Measurements from ENCODE around the gene COG7.

Gene COG7

DNA sequence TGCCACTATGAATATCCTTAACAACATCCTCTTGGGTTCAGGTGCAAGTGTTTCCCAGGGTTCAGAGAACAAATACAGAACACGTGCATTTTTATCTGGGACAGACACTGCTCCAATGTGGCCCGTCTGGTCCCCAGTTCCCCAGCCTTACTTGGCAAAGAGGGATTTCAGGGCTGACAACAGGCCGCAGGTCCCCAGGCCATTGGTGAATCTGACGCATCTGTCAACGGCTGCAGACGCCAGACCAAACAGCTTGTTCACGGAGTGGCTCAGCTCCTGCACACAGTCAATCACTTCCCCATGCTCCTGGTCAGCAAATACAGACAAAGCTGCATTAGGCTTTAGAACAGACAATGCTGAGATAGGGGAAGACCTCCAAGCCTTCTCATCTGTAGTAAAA lies 36.2 kb downstream of the COG7 start (continued):
- TF ChIP-seq, protein P1, sequence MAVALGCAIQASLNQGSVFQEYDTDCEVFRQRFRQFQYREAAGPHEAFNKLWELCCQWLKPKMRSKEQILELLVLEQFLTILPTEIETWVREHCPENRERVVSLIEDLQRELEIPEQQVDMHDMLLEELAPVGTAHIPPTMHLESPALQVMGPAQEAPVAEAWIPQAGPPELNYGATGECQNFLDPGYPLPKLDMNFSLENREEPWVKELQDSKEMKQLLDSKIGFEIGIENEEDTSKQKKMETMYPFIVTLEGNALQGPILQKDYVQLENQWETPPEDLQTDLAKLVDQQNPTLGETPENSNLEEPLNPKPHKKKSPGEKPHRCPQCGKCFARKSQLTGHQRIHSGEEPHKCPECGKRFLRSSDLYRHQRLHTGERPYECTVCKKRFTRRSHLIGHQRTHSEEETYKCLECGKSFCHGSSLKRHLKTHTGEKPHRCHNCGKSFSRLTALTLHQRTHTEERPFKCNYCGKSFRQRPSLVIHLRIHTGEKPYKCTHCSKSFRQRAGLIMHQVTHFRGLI (tag by site-specific recombination; IDR thresholded peaks at IDR 0.05): no peak
- TF ChIP-seq ZFP41 (tag by site-specific recombination; IDR thresholded peaks at IDR 0.05; ENCODE audit: borderline replicate concordance) (no peak), IKZF3 (tag by site-specific recombination; IDR thresholded peaks at IDR 0.05) (no peak), WT1 (tag by site-specific recombination; IDR thresholded peaks at IDR 0.05) (no peak), ZNF211 (tag by site-specific recombination; IDR thresholded peaks at IDR 0.05; ENCODE audit: low read depth) (no peak), ZNF664 (tag by site-specific recombination; IDR thresholded peaks at IDR 0.05) (no peak), EGR2 (tag by site-specific recombination; IDR thresholded peaks at IDR 0.05; ENCODE audit: low read depth) (no peak), KLF16 (tag by site-specific recombination; IDR thresholded peaks at IDR 0.05) (no peak), ZNF529 (tag by site-specific recombination; IDR thresholded peaks at IDR 0.05; ENCODE audit: insufficient replicate concordance) (no peak), ZNF184 (tag by site-specific recombination; IDR thresholded peaks at IDR 0.05) (no peak), ZNF341 (tag by site-specific recombination; IDR thresholded peaks at IDR 0.05; ENCODE audit: low read depth) (no peak), ZNF624 (tag by site-specific recombination; IDR thresholded peaks at IDR 0.05) (no peak), ZNF24 (tag by site-specific recombination; IDR thresholded peaks at IDR 0.05) (no peak)
- TF ChIP-seq, protein P2, sequence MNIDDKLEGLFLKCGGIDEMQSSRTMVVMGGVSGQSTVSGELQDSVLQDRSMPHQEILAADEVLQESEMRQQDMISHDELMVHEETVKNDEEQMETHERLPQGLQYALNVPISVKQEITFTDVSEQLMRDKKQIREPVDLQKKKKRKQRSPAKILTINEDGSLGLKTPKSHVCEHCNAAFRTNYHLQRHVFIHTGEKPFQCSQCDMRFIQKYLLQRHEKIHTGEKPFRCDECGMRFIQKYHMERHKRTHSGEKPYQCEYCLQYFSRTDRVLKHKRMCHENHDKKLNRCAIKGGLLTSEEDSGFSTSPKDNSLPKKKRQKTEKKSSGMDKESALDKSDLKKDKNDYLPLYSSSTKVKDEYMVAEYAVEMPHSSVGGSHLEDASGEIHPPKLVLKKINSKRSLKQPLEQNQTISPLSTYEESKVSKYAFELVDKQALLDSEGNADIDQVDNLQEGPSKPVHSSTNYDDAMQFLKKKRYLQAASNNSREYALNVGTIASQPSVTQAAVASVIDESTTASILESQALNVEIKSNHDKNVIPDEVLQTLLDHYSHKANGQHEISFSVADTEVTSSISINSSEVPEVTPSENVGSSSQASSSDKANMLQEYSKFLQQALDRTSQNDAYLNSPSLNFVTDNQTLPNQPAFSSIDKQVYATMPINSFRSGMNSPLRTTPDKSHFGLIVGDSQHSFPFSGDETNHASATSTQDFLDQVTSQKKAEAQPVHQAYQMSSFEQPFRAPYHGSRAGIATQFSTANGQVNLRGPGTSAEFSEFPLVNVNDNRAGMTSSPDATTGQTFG (tag by site-specific recombination; IDR thresholded peaks at IDR 0.05; ENCODE audit: borderline replicate concordance): no peak
- TF ChIP-seq, protein P3, sequence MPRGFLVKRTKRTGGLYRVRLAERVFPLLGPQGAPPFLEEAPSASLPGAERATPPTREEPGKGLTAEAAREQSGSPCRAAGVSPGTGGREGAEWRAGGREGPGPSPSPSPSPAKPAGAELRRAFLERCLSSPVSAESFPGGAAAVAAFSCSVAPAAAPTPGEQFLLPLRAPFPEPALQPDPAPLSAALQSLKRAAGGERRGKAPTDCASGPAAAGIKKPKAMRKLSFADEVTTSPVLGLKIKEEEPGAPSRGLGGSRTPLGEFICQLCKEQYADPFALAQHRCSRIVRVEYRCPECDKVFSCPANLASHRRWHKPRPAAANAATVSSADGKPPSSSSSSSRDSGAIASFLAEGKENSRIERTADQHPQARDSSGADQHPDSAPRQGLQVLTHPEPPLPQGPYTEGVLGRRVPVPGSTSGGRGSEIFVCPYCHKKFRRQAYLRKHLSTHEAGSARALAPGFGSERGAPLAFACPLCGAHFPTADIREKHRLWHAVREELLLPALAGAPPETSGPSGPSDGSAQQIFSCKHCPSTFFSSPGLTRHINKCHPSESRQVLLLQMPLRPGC (tag by site-specific recombination; IDR thresholded peaks at IDR 0.05): no peak
- TF ChIP-seq, protein P4, sequence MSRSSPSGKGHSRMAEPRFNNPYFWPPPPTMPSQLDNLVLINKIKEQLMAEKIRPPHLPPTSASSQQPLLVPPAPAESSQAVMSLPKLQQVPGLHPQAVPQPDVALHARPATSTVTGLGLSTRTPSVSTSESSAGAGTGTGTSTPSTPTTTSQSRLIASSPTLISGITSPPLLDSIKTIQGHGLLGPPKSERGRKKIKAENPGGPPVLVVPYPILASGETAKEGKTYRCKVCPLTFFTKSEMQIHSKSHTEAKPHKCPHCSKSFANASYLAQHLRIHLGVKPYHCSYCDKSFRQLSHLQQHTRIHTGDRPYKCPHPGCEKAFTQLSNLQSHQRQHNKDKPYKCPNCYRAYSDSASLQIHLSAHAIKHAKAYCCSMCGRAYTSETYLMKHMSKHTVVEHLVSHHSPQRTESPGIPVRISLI (tag by site-specific recombination; IDR thresholded peaks at IDR 0.05): no peak

DNA sequence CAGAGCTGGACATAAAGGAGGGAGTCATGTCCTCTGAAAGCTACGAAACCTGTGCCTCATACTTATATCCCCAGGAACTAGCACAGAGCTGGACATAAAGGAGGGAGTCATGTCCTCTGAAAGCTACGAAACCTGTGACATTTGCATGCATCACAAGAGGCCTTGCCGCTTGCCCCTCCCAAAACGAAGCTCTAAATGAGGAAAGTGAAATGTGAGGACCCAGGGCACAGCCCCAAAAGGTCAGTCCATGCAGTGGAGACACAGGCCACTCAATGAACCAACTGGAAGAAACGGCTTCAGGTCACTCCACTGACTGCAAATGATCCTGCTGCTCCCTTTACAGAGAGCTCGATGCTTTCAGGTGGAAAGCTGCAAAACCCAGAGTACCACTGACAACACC lies 38.3 kb downstream of the COG7 start:
- ChIA-PET CTCF (interaction anchor here (0.6 to 2.9 kb wide), 5 partner anchors 19 to 355 kb away, joined by 3 to 16 read pairs (median 3); no protein-coding TSS in a partner anchor), POLR2A (no interaction called here)
- H3K36me3 ChIP-seq (ENCODE audit: control insufficient read depth in 2 of 2, insufficient read depth in 1 of 2, low read length in 2 of 2): peaks cover 12 to 66% of the 10 kb centered on the region in 2 experiments; a peak in 2 of 3 replicates
- TF ChIP-seq, protein P2 (tag by site-specific recombination; IDR thresholded peaks at IDR 0.05; ENCODE audit: borderline replicate concordance): no peak
- TF ChIP-seq ZNF561 (tag by site-specific recombination; IDR thresholded peaks at IDR 0.05; ENCODE audit: borderline replicate concordance): no peak
- TF ChIP-seq OVOL3 (tag by site-specific recombination; IDR thresholded peaks at IDR 0.05): no peak
- TF ChIP-seq KLF7 (tag by site-specific recombination; IDR thresholded peaks at IDR 0.05; ENCODE audit: borderline replicate concordance): no peak
- TF ChIP-seq ZNF175 (tag by site-specific recombination; IDR thresholded peaks at IDR 0.05): no peak
- no peak for TF ChIP-seq ZNF23 (tag by site-specific recombination; IDR thresholded peaks at IDR 0.05; ENCODE audit: borderline replicate concordance)
- no peak for TF ChIP-seq ZNF391 (tag by site-specific recombination; IDR thresholded peaks at IDR 0.05; ENCODE audit: borderline replicate concordance, low read depth)
- TF ChIP-seq, protein P5, sequence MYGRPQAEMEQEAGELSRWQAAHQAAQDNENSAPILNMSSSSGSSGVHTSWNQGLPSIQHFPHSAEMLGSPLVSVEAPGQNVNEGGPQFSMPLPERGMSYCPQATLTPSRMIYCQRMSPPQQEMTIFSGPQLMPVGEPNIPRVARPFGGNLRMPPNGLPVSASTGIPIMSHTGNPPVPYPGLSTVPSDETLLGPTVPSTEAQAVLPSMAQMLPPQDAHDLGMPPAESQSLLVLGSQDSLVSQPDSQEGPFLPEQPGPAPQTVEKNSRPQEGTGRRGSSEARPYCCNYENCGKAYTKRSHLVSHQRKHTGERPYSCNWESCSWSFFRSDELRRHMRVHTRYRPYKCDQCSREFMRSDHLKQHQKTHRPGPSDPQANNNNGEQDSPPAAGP (tag by site-specific recombination; IDR thresholded peaks at IDR 0.05): no peak
- no peak for TF ChIP-seq ZNF626 (tag by site-specific recombination; IDR thresholded peaks at IDR 0.05)
- TF ChIP-seq ZBTB1 (tag by site-specific recombination; IDR thresholded peaks at IDR 0.05): no peak
- no peak for TF ChIP-seq IKZF3 (tag by site-specific recombination; IDR thresholded peaks at IDR 0.05)
- TF ChIP-seq ZNF585B (tag by site-specific recombination; IDR thresholded peaks at IDR 0.05): no peak

More for the DNA sequence above, 38.3 kb downstream of the COG7 start:
- Histone ChIP-seq H3K9me3 (ENCODE audit: control insufficient read depth, insufficient read depth, low read depth, low read length) (no peaks in the 10 kb centered on the region), H3K27ac (ENCODE audit: extremely low read depth, low read depth, low read length) (no peak overlapping the region), H3K4me1 (ENCODE audit: control insufficient read depth, insufficient read depth, low read length) (no peaks in the 10 kb centered on the region), H3K4me3 (ENCODE audit: low read depth, low read length) (no peak overlapping the region)
